Right lobe of liver (tissue), 4 donors: ENCODE measurements around the gene NDUFB5.

Experiments
- POLR2A ChIP-seq: fragments of 450-650 bp; IDR thresholded peaks from one replicate; pipeline ENCODE4 v1.6.1; 2017; ENCODE audit warnings: antibody characterized with exemption, mild to moderate bottlenecking
- TF ChIP-seq, protein P1 (sequence below), 4 donors: fragments of 200-600 bp in 3 of 4; fragments of 450-650 bp in 1 of 4; IDR thresholded peaks; one replicate each; pipeline versions ENCODE4 v1.5.1 to v1.8.0; 2016 to 2022; ENCODE audit warnings: antibody characterized with exemption in 4 of 4, mild to moderate bottlenecking in 2 of 4
- donor health status: DM: no; HTN: no; CAD: no.
- donor health status: DM: no; HTN: no; CAD: no.
- donor health status: DM: no; HTN: yes; CAD: no.

DNA sequence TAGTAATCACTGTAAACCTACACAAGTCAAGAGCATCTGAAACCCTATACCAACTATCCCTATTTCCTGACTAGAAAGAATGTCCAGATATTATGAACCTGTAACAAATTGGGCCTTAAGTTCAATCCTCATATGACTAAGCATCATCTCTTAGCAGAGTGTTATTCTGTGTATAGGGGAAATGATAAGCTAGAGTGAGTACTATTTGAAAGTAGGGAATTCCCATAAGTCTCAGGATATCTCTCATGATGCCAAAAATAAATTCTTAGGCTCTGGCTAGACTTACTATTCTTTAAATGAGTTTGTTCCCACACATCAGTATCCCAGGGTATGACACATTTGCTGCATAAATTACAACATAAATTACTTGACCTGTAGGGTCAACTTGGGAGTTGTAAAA is 15.5 kb upstream of the NDUFB5 start:
- TF ChIP-seq, protein P1, sequence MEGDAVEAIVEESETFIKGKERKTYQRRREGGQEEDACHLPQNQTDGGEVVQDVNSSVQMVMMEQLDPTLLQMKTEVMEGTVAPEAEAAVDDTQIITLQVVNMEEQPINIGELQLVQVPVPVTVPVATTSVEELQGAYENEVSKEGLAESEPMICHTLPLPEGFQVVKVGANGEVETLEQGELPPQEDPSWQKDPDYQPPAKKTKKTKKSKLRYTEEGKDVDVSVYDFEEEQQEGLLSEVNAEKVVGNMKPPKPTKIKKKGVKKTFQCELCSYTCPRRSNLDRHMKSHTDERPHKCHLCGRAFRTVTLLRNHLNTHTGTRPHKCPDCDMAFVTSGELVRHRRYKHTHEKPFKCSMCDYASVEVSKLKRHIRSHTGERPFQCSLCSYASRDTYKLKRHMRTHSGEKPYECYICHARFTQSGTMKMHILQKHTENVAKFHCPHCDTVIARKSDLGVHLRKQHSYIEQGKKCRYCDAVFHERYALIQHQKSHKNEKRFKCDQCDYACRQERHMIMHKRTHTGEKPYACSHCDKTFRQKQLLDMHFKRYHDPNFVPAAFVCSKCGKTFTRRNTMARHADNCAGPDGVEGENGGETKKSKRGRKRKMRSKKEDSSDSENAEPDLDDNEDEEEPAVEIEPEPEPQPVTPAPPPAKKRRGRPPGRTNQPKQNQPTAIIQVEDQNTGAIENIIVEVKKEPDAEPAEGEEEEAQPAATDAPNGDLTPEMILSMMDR (IDR thresholded peaks at IDR 0.05): no peak
- no peak for TF ChIP-seq POLR2A
